HUES6 (cell line): ENCODE measurements around the gene SYK.

ENCODE experiments used
- H3K27ac ChIP-seq: 2 replicates; pipeline ENCODE4 v1.7.0; 2013; ENCODE audit warnings: low read depth, mild to moderate bottlenecking, low read length, inconsistent platforms
- H3K27me3 ChIP-seq: 2 replicates; pipeline ENCODE4 v1.6.1; 2013; ENCODE audit warnings: low read length; ENCODE audit not compliant: control insufficient read depth, insufficient read depth
- H3K36me3 ChIP-seq: 2 replicates; pipeline ENCODE4 v1.6.1; 2013; ENCODE audit warnings: low read length; ENCODE audit not compliant: control insufficient read depth, insufficient read depth
- H3K4me1 ChIP-seq: 2 replicates; pipeline ENCODE4 v1.6.1; 2013; ENCODE audit warnings: low read length; ENCODE audit not compliant: control insufficient read depth, insufficient read depth
- H3K4me3 ChIP-seq: 2 replicates; pipeline ENCODE4 v1.5.1; 2013; ENCODE audit warnings: low read depth, low read length
- H3K9ac ChIP-seq: one replicate; pipeline ENCODE4 v1.6.1; 2013; ENCODE audit warnings: mild to moderate bottlenecking, low read length
- H3K9me3 ChIP-seq: 2 replicates; pipeline ENCODE4 v1.6.1; 2013; ENCODE audit warnings: low read depth, low read length; ENCODE audit not compliant: control insufficient read depth, insufficient read depth

The SYK gene

GRCh38 chr9:90906316-90907055 lies 104.9 kb downstream of the SYK start:
- H3K9ac ChIP-seq, result no peak overlapping the region
- peaks cover 23% of the 10 kb centered on the region for H3K9me3 ChIP-seq
- H3K27me3 ChIP-seq, result no peaks in the 10 kb centered on the region
- no peak overlapping the region for H3K4me3 ChIP-seq
- no peaks in the 10 kb centered on the region for H3K4me1 ChIP-seq
- no peak overlapping the region for H3K27ac ChIP-seq
- H3K36me3 ChIP-seq, result no peaks in the 10 kb centered on the region

DNA sequence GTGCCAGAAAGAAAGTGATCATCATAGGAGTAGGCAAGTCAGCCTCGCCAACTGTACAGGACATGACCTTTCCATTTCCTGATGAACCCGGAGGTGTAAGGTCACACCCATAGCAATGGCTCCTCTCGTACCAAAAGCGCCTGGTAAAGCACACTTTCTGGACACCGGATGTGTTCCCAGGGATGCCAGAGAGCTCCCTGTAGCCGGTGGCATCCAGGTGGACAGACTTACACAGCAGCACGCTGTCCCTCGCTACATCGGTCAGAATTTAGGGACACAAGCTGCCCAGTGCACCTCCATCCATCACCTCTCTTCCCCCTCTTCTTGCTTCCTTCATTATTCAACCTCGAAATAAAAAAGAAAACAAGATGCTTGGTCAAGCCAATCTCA lies 105.4 kb downstream of the SYK start:
- H3K36me3 ChIP-seq, result no peaks in the 10 kb centered on the region
- H3K27me3 ChIP-seq, result no peaks in the 10 kb centered on the region
- H3K27ac ChIP-seq, result no peak overlapping the region
- no peaks in the 10 kb centered on the region for H3K4me1 ChIP-seq
- H3K9me3 ChIP-seq, result peaks cover 19% of the 10 kb centered on the region
- H3K9ac ChIP-seq, result no peak overlapping the region
- no peak overlapping the region for H3K4me3 ChIP-seq

DNA sequence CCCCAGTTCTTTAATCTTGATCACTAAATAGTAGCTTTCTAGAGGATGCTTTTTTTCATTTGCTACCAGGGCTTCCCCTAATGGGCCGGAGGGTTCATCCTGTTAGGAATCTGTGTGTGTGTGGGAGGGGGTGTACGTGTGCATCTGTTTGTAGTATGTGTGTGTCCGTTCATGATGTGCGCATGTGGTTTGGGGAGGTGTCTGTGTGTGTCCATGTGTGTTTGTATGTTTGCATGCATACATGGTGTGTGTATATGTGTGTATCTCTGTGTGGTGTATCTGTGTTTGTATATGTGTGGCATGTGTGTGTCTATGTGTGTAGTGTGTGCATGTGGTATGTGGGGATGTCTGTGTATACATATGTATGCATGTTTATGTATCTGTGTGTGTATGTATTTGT lies 106.2 kb downstream of the SYK start:
- Histone ChIP-seq H3K27me3 (no peaks in the 10 kb centered on the region), H3K9me3 (peaks cover 13% of the 10 kb centered on the region), H3K4me1 (no peaks in the 10 kb centered on the region), H3K4me3 (no peak overlapping the region), H3K9ac (no peak overlapping the region), H3K27ac (no peak overlapping the region), H3K36me3 (no peaks in the 10 kb centered on the region)

- H3K4me3 ChIP-seq, result no peak overlapping the region
- no peak overlapping the region for H3K9ac ChIP-seq
- no peaks in the 10 kb centered on the region for H3K4me1 ChIP-seq
- H3K27me3 ChIP-seq, result no peaks in the 10 kb centered on the region
- no peaks in the 10 kb centered on the region for H3K36me3 ChIP-seq
- H3K9me3 ChIP-seq, result peaks cover 13% of the 10 kb centered on the region
- H3K27ac ChIP-seq, result no peak overlapping the region
These were observed 107.6 kb downstream of the SYK start for GRCh38 chr9:90909225-90909624.

DNA sequence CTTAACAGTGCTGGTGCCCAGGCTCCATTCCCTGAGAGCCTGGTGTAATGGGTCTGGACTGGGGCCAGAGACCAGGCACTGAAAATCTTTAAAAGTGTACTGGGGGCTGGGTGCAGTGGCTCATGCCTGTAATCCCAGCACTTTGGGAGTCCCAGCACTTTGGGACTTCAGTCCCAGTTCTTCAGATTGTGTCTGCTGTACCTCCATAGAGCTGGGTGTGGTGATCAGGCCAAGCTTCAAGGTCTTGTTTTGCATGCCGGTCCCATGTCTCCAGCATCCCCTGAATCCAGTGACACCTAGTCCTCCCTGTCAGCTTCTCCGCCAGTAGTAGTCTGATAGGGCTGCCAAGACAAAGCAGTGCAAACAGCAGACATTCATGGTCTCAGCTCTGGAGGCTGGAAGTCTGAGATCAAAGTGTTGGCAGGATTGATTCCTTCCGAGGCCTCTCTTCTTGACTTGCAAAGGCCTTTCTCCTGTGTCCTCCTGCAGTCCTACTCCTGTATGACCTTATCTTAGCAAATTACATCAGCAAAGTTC lies 108.2 kb downstream of the SYK start:
- Histone ChIP-seq H3K9ac (no peak overlapping the region), H3K36me3 (no peaks in the 10 kb centered on the region), H3K9me3 (peaks cover 13% of the 10 kb centered on the region), H3K27ac (no peak overlapping the region), H3K4me1 (no peaks in the 10 kb centered on the region), H3K27me3 (no peaks in the 10 kb centered on the region), H3K4me3 (no peak overlapping the region)

DNA sequence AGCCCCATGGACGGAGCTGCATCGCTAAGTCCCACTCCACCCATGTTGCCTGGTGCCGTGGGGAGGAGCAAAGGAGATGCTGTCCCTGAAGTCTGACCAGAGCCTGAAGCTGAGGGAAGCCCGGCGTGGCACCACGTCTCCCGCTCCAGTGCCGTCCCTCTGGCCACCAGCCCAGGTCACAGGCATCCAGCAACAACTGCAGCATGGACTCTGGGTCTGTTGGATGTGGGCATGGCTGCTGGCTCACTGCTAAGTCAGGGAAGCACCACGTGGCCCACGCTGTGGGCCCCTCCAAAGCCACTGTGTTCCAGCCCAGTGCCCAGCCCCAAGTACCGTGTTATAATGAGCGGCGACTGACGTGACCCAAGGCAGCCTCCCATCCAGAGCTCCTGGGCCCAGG lies 112.6 kb downstream of the SYK start:
- H3K36me3 ChIP-seq, result no peaks in the 10 kb centered on the region
- no peak overlapping the region for H3K9ac ChIP-seq
- H3K4me3 ChIP-seq, result no peak overlapping the region
- no peaks in the 10 kb centered on the region for H3K27me3 ChIP-seq
- H3K9me3 ChIP-seq, result 0 out of 2 replicates have a peak, but pooled peaks cover 4% of the 10 kb centered on the region
- H3K4me1 ChIP-seq, result no peaks in the 10 kb centered on the region
- no peak overlapping the region for H3K27ac ChIP-seq

- no peaks in the 10 kb centered on the region for H3K27me3 ChIP-seq
- 0 out of 2 replicates have a peak, but pooled peaks cover 1% of the 10 kb centered on the region for H3K9me3 ChIP-seq
- no peaks in the 10 kb centered on the region for H3K36me3 ChIP-seq
- H3K4me1 ChIP-seq, result no peaks in the 10 kb centered on the region
- no peak overlapping the region for H3K9ac ChIP-seq
- no peak overlapping the region for H3K27ac ChIP-seq
- H3K4me3 ChIP-seq, result no peak overlapping the region
These were observed 113.4 kb downstream of the SYK start for GRCh38 chr9:90914868-90915483.

- Histone ChIP-seq H3K4me3 (no peak overlapping the region), H3K27me3 (no peaks in the 10 kb centered on the region), H3K4me1 (no peaks in the 10 kb centered on the region), H3K36me3 (no peaks in the 10 kb centered on the region), H3K9me3 (no peaks in the 10 kb centered on the region), H3K27ac (no peak overlapping the region), H3K9ac (no peak overlapping the region)
These were observed 114.1 kb downstream of the SYK start for GRCh38 chr9:90915693-90916092.

DNA sequence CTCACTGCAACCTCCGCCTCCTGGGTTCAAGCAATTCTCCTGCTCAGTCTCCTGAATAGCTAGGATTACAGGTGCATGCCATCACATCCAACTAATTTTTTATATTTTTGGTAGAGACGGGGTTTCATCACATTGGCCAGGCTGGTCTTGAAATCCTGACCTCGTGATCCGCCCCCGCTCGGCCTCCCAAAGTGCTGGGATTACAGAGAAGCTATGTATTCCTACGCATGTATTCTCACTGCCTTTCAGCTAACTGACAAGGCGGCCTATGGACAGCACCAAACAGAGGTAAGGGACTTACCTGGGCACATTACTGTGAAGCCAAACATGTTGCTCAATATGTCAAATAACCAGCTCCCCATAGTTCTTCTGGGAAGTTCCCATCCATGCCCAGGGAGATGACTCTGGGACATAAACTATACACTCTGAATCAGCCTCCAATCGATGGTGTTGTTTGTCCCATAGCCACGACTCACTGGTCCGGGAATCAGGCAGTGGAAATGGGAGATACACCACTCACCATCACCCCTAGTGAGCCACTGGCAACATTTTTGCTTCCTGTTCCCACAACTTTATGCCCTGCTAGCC lies 114.6 kb downstream of the SYK start:
- H3K4me1 ChIP-seq, result no peaks in the 10 kb centered on the region
- H3K27ac ChIP-seq, result no peak overlapping the region
- H3K9ac ChIP-seq, result no peak overlapping the region
- H3K4me3 ChIP-seq, result no peak overlapping the region
- H3K36me3 ChIP-seq, result no peaks in the 10 kb centered on the region
- H3K9me3 ChIP-seq, result no peaks in the 10 kb centered on the region
- H3K27me3 ChIP-seq, result no peaks in the 10 kb centered on the region

DNA sequence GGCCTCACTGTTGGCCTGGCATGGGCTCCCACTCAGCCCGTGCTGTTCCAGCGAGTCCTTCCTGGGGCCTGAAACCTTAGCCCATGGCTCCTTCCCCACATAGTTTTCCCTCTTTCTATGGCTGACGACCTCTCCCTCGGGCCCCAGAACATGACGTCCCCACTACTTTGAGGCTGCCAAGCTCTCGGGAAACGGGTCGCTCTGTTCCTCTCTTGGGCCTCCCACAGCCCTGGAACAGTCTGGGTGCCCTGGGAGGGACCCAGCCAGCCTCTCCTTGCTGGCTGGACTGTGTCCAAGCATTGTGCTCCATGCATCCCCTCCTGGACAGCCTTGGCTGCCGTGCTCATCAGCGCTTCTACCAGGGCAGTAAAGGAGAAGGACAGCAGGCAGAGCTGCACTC lies 118.3 kb downstream of the SYK start:
- H3K9ac ChIP-seq, result no peak overlapping the region
- H3K9me3 ChIP-seq, result no peaks in the 10 kb centered on the region
- H3K27me3 ChIP-seq, result 0 out of 2 replicates have a peak, but pooled peaks cover 2% of the 10 kb centered on the region
- H3K4me3 ChIP-seq, result no peak overlapping the region
- H3K27ac ChIP-seq, result no peak overlapping the region
- no peaks in the 10 kb centered on the region for H3K4me1 ChIP-seq
- no peaks in the 10 kb centered on the region for H3K36me3 ChIP-seq

DNA sequence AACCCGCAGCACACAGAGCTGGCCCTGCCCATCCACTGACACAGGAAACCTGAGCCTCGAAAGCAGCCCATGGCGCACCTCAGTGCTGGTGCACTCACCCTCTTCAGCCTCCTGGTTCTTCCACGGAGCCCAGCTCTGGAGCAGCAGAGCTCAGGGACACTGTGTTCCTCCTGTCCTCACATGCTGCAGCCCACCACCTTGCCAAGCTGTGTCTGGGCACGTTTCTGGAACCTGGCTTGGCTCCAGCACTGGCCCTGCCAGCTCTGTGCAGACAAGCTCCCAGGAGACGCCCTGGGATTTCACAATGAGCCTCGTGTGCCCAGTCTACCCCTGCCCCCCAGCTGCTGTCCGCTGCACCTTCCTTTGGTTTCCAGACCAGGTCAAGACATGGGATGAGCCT lies 119.5 kb downstream of the SYK start:
- Histone ChIP-seq H3K27ac (no peak overlapping the region), H3K27me3 (0 out of 2 replicates have a peak, but pooled peaks cover 2% of the 10 kb centered on the region), H3K36me3 (no peaks in the 10 kb centered on the region), H3K4me3 (no peak overlapping the region), H3K9me3 (no peaks in the 10 kb centered on the region), H3K4me1 (no peaks in the 10 kb centered on the region), H3K9ac (no peak overlapping the region)
